Neural cell (in vitro differentiated cells): ENCODE data around the gene PUM1. TPM values are rescaled to one million over a fixed set of nuclear protein-coding genes. Genes with fewer than 3 reads are reported as not detected.

Experiments used
- H2AFZ ChIP-seq: fragments of 200-600, 300-800 bp; sonication (generic), shearing (Covaris generic); 2 replicates; pipeline ENCODE4 v1.6.0; 2014; ENCODE audit warnings: low read depth, mild to moderate bottlenecking, antibody characterized with exemption, low read length, moderate library complexity
- H3F3A ChIP-seq: fragments of 200-600 bp; shearing (Covaris generic); 2 replicates; pipeline ENCODE4 v1.6.1; 2016; ENCODE audit warnings: mild to moderate bottlenecking, moderate library complexity, mixed read lengths, antibody characterized with exemption, low read length; ENCODE audit not compliant: insufficient read depth, poor library complexity, severe bottlenecking
- H3K27ac ChIP-seq: fragments of 200-600, 300-800 bp; sonication (generic), shearing (Covaris generic); 2 replicates; pipeline ENCODE4 v1.5.1; 2014; ENCODE audit warnings: mild to moderate bottlenecking, low read length, moderate library complexity
- H3K27me3 ChIP-seq: fragments of 300-800, 200-600 bp; sonication (generic), shearing (Covaris generic); 2 replicates; pipeline ENCODE4 v1.6.0; 2014; ENCODE audit warnings: mild to moderate bottlenecking, low read depth, low read length, moderate library complexity; ENCODE audit not compliant: insufficient read depth
- H3K36me3 ChIP-seq: fragments of 300-800, 200-600 bp; sonication (generic), shearing (Covaris generic); 2 replicates; pipeline ENCODE4 v1.5.1; 2014; ENCODE audit warnings: mild to moderate bottlenecking, antibody characterized with exemption, low read length, moderate library complexity; ENCODE audit not compliant: insufficient read depth
- H3K4me2 ChIP-seq: fragments of 300-800, 200-600 bp; sonication (generic), shearing (Covaris generic); 2 replicates; pipeline ENCODE4 v1.6.0; 2014; ENCODE audit warnings: mild to moderate bottlenecking, low read length
- H3K4me3 ChIP-seq: fragments of 300-800, 200-600 bp; sonication (generic), shearing (Covaris generic); 2 replicates; pipeline ENCODE4 v1.5.1; 2014; ENCODE audit warnings: mild to moderate bottlenecking, low read length, moderate library complexity
- H3K79me2 ChIP-seq: fragments of 200-600 bp; shearing (Covaris generic); replicated peaks from 2 replicates; pipeline ENCODE4 v1.6.0; 2014; ENCODE audit warnings: mild to moderate bottlenecking, low read length, moderate library complexity; ENCODE audit not compliant: insufficient read depth
- H3K9ac ChIP-seq: fragments of 300-800, 200-600 bp; sonication (generic), shearing (Covaris generic); 2 replicates; pipeline ENCODE4 v1.6.1; 2016; ENCODE audit warnings: mild to moderate bottlenecking, low read length, mixed read lengths
- H3K9me2 ChIP-seq: fragments of 200-600 bp; shearing (Covaris generic); 2 replicates; pipeline ENCODE4 v1.6.1; 2016; ENCODE audit warnings: mild to moderate bottlenecking, low read length, mixed read lengths; ENCODE audit not compliant: insufficient read depth
- H3K9me3 ChIP-seq: fragments of 200-600, 300-800 bp; sonication (generic), shearing (Covaris generic); 2 replicates; pipeline ENCODE4 v1.6.1; 2016; ENCODE audit warnings: mild to moderate bottlenecking, mixed run types, low read length, moderate library complexity, mixed read lengths
- H4K20me1 ChIP-seq: fragments of 200-600 bp; shearing (Covaris generic); 2 replicates; pipeline ENCODE4 v1.6.1; 2016; ENCODE audit warnings: mild to moderate bottlenecking, mixed run types; ENCODE audit not compliant: insufficient read depth
- EP300 ChIP-seq: fragments of 450-650 bp; conservative IDR thresholded peaks from 2 replicates; pipeline ENCODE4 v1.6.1; 2014; ENCODE audit warnings: antibody characterized with exemption, mild to moderate bottlenecking, moderate library complexity; ENCODE audit not compliant: poor library complexity, severe bottlenecking
- EZH2 ChIP-seq: fragments of 200-600, 300-800 bp; shearing (Covaris generic), sonication (generic); IDR thresholded peaks from 2 replicates; pipeline ENCODE4 v1.6.1; 2014; ENCODE audit warnings: antibody characterized with exemption, low read length, borderline replicate concordance, mild to moderate bottlenecking; ENCODE audit not compliant: insufficient read depth, poor library complexity, severe bottlenecking
- MXI1 ChIP-seq: fragments of 450-650 bp; conservative IDR thresholded peaks from 2 replicates; pipeline ENCODE4 v1.6.1; 2014; ENCODE audit warnings: antibody characterized with exemption, mild to moderate bottlenecking; ENCODE audit not compliant: poor library complexity, severe bottlenecking
- POLR2AphosphoS5 ChIP-seq: IDR thresholded peaks from 2 replicates; pipeline ENCODE4 v1.6.1; 2012
- RAD21 ChIP-seq: fragments of 450-650 bp; conservative IDR thresholded peaks from 2 replicates; pipeline ENCODE4 v1.6.1; 2014; ENCODE audit warnings: antibody characterized with exemption, mild to moderate bottlenecking, moderate library complexity
- SMC3 ChIP-seq: fragments of 450-650 bp; conservative IDR thresholded peaks from 2 replicates; pipeline ENCODE4 v1.6.1; 2014; ENCODE audit warnings: antibody characterized with exemption, mild to moderate bottlenecking, moderate library complexity; ENCODE audit not compliant: poor library complexity
- TAF1 ChIP-seq: IDR thresholded peaks from 2 replicates; pipeline ENCODE4 v1.6.1; 2012; ENCODE audit warnings: low read depth
- polyA plus RNA-seq: library from polyadenylated mRNA; depleted of rRNA; stranded (reverse); fragments of >200 nt; gene quantifications from 2 replicates; pipeline ENCODE4 v1.2.3, GENCODE V29; 2014
- TF ChIP-seq, protein P1 (sequence below): fragments of 450-650 bp; IDR thresholded peaks from 2 replicates; pipeline ENCODE4 v1.5.1; 2014; ENCODE audit warnings: antibody characterized with exemption, mild to moderate bottlenecking, moderate library complexity; ENCODE audit not compliant: poor library complexity, severe bottlenecking
- TF ChIP-seq, protein P2 (sequence below): IDR thresholded peaks from 2 replicates; pipeline ENCODE4 v1.6.1; 2012; ENCODE audit warnings: borderline replicate concordance

PUM1 gene
- polyA plus RNA-seq, 1 donor from 2014 or later = 60.8 TPM

DNA sequence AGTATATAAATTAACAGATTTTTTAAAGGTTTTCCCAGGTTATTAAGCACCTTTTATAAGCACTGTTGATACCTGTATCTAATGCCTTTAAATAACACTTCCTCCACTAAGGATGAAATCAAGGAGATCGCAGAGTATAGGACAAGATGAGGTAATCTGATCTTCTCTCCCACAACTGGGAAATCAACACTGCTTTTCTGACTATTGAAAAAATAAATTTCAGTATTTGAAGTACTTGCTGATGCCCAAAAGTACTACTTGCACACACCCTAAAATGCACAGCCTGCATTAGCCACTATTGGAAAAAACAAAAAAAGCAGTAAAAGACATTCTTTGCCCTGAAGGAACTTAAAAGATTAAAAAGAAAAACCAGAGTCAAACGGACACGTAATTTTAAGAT lies 48.6 kb downstream of the PUM1 start:
- Histone ChIP-seq H4K20me1 (peaks cover 26% of the 10 kb centered on the region), H3K4me2 (no peak overlapping the region), H3K4me3 (no peak overlapping the region), H3K36me3 (no peaks in the 10 kb centered on the region), H3K9me3 (no peaks in the 10 kb centered on the region), H2AFZ (no peak overlapping the region), H3K9me2 (no peaks in the 10 kb centered on the region), H3K79me2 (peaks cover 87% of the 10 kb centered on the region), H3K9ac (no peak overlapping the region), H3K27ac (no peak overlapping the region), H3K27me3 (no peaks in the 10 kb centered on the region), H3F3A (no peaks in the 10 kb centered on the region)
- TF ChIP-seq RAD21 = no peak
- no peak for TF ChIP-seq EZH2

DNA sequence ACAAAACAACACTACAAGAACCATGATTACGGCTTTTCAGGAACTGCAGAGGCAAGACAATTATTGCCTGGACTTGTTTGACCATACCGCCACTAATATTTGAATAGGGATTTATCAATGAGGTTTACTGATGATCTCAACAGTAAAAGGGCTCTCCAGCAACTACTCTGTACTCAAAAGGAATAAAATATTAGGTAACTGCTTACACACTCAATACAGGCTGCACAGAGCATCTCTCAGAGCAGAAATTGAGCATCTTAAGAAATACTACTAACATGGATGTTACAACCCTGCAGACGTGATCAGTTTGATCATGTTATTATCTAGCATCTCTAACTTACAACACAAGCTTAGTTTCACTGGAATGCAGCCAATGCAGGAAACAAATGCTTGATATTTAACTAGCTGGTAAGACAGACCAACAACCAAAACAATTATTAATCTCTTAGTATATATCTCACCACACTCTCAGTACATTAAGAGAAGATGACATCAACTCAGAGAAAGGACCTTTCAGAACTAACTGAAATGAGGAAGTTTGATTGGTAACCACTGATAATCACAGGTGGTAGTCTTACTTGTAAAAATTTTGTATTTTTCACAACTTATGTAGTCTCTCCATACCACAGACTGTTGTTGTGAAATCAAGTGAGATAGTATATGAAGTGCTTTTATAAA lies 52.2 kb downstream of the PUM1 start:
- no peaks in the 10 kb centered on the region for H3K36me3 ChIP-seq
- H3K4me3 ChIP-seq = no peak overlapping the region
- no peaks in the 10 kb centered on the region for H3K27me3 ChIP-seq
- H4K20me1 ChIP-seq = peaks cover 35% of the 10 kb centered on the region
- TF ChIP-seq, protein P1, sequence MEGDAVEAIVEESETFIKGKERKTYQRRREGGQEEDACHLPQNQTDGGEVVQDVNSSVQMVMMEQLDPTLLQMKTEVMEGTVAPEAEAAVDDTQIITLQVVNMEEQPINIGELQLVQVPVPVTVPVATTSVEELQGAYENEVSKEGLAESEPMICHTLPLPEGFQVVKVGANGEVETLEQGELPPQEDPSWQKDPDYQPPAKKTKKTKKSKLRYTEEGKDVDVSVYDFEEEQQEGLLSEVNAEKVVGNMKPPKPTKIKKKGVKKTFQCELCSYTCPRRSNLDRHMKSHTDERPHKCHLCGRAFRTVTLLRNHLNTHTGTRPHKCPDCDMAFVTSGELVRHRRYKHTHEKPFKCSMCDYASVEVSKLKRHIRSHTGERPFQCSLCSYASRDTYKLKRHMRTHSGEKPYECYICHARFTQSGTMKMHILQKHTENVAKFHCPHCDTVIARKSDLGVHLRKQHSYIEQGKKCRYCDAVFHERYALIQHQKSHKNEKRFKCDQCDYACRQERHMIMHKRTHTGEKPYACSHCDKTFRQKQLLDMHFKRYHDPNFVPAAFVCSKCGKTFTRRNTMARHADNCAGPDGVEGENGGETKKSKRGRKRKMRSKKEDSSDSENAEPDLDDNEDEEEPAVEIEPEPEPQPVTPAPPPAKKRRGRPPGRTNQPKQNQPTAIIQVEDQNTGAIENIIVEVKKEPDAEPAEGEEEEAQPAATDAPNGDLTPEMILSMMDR = no peak
- TF ChIP-seq EP300 (no peak), TAF1 (no peak), SMC3 (no peak), EZH2 (no peak), POLR2AphosphoS5 (no peak), MXI1 (no peak), RAD21 (no peak)
- TF ChIP-seq, protein P2, sequence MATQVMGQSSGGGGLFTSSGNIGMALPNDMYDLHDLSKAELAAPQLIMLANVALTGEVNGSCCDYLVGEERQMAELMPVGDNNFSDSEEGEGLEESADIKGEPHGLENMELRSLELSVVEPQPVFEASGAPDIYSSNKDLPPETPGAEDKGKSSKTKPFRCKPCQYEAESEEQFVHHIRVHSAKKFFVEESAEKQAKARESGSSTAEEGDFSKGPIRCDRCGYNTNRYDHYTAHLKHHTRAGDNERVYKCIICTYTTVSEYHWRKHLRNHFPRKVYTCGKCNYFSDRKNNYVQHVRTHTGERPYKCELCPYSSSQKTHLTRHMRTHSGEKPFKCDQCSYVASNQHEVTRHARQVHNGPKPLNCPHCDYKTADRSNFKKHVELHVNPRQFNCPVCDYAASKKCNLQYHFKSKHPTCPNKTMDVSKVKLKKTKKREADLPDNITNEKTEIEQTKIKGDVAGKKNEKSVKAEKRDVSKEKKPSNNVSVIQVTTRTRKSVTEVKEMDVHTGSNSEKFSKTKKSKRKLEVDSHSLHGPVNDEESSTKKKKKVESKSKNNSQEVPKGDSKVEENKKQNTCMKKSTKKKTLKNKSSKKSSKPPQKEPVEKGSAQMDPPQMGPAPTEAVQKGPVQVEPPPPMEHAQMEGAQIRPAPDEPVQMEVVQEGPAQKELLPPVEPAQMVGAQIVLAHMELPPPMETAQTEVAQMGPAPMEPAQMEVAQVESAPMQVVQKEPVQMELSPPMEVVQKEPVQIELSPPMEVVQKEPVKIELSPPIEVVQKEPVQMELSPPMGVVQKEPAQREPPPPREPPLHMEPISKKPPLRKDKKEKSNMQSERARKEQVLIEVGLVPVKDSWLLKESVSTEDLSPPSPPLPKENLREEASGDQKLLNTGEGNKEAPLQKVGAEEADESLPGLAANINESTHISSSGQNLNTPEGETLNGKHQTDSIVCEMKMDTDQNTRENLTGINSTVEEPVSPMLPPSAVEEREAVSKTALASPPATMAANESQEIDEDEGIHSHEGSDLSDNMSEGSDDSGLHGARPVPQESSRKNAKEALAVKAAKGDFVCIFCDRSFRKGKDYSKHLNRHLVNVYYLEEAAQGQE = no peak
- H2AFZ ChIP-seq = no peak overlapping the region
- no peaks in the 10 kb centered on the region for H3K9me2 ChIP-seq
- no peak overlapping the region for H3K27ac ChIP-seq
- H3K9me3 ChIP-seq = no peaks in the 10 kb centered on the region
- H3K4me2 ChIP-seq = no peak overlapping the region
- peaks cover 94% of the 10 kb centered on the region for H3K79me2 ChIP-seq
- no peak overlapping the region for H3K9ac ChIP-seq
- H3F3A ChIP-seq = no peaks in the 10 kb centered on the region
